Epithelial cell of esophagus (primary cell): ENCODE data around the gene LYRM2.

Experiments used
- DNase-seq: peaks from one replicate; pipeline ENCODE4 v3.0.0; 2010; ENCODE audit warnings: low read depth
- H3K4me3 ChIP-seq: 2 replicates; pipeline ENCODE4 v1.5.1; 2011; ENCODE audit warnings: mild to moderate bottlenecking, low read length, control low read depth
- TF ChIP-seq, protein P1 (sequence below): IDR thresholded peaks from 2 replicates; pipeline ENCODE4 v1.5.1; 2011; ENCODE audit warnings: low read depth, mild to moderate bottlenecking, low read length, control low read depth, inconsistent platforms; ENCODE audit not compliant: insufficient read depth; ENCODE audit errors: missing control alignments

The LYRM2 gene, protein sequence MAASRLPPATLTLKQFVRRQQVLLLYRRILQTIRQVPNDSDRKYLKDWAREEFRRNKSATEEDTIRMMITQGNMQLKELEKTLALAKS

DNA sequence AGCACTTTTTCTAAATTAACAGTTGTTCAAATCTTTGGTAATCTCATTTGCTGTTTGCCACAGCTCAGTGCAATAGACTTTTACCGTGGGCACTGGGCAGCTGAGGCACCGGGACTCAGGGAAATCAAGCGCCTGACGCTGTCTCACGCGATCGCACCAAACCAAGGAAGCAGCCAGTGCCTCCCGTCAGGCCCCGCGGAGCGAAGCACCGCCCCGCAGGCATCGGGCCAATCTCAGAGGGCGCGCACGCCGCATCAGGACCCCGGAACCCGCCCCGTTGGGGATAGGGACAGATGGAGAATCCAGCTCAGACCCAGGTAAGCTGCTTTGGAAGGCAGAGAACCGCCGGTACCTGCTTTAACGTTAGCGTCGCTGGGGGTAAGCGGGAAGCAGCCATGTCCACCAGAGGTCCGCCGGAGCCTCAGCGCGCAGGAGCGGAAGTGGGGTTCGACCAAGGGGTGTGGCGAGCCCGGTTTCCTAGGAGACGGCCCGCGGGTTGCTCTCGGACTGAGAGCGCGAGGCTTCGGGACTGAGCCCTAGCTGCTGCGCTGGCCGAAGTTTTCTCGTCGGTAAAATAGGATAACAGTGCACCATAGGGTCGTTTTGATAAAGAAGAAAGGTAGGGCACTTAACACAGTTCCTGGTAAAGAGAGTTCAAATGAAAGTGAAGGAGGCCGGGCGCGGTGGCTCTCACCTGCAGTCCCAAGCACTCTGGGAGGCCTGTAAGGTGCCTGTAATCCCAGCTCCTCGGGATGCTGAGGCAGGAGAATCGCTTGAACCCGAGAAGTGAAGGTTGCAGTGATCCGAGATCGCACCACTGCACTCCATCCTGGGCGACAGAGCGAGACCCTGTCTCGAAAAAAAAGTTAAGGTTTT is at the start of gene LYRM2:
LYRM2 (minus strand) TSS at position 428 of the 876 bp plus-strand sequence; CDS start at position 397, 31 bp downstream.
- peak; percentile 94 for DNase-seq
- peak within 1 kb of the TSS; percentile 89 for H3K4me3 ChIP-seq
- TF ChIP-seq, protein P1, sequence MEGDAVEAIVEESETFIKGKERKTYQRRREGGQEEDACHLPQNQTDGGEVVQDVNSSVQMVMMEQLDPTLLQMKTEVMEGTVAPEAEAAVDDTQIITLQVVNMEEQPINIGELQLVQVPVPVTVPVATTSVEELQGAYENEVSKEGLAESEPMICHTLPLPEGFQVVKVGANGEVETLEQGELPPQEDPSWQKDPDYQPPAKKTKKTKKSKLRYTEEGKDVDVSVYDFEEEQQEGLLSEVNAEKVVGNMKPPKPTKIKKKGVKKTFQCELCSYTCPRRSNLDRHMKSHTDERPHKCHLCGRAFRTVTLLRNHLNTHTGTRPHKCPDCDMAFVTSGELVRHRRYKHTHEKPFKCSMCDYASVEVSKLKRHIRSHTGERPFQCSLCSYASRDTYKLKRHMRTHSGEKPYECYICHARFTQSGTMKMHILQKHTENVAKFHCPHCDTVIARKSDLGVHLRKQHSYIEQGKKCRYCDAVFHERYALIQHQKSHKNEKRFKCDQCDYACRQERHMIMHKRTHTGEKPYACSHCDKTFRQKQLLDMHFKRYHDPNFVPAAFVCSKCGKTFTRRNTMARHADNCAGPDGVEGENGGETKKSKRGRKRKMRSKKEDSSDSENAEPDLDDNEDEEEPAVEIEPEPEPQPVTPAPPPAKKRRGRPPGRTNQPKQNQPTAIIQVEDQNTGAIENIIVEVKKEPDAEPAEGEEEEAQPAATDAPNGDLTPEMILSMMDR = peak; percentile 10

DNA sequence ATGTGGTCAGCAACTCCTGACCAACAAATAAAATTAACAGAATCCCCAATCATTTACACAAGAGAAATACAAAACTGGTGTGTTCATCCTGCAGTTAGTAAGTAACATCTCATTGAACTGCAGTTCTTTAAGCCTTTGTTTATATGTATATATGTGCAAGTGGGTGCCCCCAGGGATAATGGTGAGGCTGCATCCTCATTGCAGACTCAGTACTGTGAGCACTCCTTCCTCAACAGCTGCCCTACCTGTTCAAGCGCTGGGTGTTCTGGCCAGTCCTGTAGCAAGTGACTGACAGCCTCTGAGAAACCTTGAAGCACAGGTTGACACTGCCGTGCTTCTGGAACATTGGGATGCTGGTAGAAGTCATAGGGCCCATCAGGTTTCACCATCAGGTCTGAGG is 49.8 kb upstream of the LYRM2 start:
- H3K4me3 ChIP-seq = no peak overlapping the region
- no peak for DNase-seq
- TF ChIP-seq, protein P1 = no peak

DNA sequence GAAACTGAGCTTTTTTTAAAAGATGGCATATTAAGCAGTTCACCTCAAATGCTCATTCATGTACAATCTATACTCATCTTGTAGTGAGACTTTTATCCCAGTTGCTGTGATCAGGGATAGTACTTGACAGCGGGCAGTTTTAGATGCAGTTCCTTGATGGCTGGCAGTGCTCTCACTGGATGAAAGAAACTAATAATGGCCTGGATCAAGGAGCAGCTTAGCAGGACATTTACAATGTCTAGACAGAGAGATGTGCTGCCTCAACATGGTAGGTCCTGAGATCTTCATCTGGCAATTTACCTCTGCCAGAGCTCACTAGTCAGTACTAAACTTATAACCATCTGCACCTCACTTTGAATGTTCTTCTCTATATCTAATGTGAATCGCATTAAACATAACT is 46.8 kb upstream of the LYRM2 start:
- TF ChIP-seq, protein P1 = no peak

DNA sequence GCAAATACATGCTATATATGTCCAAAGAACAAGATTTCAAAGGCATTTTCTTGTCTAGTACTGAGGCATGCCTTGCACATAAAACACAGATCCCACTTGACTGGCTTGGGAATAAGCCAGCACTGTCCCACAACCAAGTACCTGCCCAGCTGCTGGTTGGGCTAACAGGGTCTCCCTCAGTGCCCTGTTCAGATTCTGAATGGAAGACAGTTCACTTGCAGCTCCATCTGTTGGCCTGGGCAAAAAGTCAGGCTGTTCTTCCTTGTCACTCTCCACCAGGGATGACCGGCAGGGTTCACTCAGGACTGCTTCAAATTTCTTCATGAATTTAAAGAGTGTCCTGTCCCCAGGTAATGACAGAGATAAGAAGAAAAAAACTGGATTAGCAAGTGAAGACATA is 44.4 kb upstream of the LYRM2 start:
- TF ChIP-seq, protein P1 = no peak
- H3K4me3 ChIP-seq = no peak overlapping the region
- DNase-seq = no peak

More for the DNA sequence above, 46.8 kb upstream of the LYRM2 start:
- DNase-seq = no peak
- H3K4me3 ChIP-seq = no peak overlapping the region

DNA sequence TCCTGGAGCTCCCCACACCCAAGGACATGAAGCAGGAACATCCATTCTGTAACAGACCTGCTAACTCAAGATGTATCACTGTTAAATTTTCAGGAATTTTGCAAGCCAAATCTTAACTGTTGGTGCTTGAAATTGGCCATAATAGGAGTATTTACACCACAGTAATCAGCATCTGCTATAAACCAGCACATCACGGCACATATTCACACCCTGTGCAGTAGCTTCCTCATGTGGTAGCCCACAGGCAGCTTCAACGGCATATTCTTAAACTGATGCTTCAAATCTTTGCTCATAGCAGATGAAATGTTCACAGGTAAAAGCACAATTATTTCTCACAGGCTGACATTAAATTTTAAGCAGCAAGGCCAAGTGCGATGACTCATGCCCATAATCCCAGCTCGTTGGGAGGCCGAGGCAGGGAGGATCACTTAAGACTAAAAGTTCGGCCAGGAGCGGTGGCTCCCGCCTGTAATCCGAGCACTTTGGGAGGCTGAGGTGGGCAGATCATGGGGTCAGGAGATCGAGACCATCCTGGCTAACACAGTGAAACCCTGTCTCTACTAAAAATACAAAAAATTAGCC is 43.5 kb upstream of the LYRM2 start:
- DNase-seq = no peak
- TF ChIP-seq, protein P1 = no peak
- H3K4me3 ChIP-seq = no peak overlapping the region

DNA sequence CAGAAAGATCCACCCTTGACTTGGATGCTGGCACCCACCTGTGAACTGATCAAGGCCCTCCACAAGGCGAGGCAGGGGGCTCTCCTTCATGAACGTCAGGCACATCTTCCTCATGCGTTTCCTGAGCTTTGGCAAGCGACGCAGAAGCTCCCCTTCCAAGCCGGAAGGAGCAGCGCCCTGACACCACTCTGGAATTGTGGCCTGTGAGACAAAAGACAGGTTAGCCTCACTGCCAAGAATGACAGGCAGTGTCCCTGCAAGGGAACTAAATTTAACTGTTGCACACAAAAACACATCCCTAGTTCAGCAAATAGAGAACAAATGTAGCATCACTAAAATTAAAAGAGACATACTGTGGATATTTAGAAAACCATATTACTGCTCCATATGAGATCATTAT is 42.0 kb upstream of the LYRM2 start:
- TF ChIP-seq, protein P1 = no peak
- DNase-seq = no peak
- no peak overlapping the region for H3K4me3 ChIP-seq
